Thoracic aorta (tissue), 2 donors: Measurements from ENCODE around the gene SOD1. TPM values are rescaled to one million over a fixed set of nuclear protein-coding genes. Genes with fewer than 3 reads are reported as not detected.

Experiments
- ATAC-seq: fragments of 150-250 bp; one replicate; pipeline ENCODE4 v1.8.0; 2017; ENCODE audit warnings: low read depth; ENCODE audit not compliant: insufficient number of reproducible peaks, low FRiP score
- DNase-seq: peaks from one replicate; pipeline ENCODE4 v3.0.0-alpha.2; 2020; ENCODE audit warnings: low spot score
- H3K27ac ChIP-seq, 2 donors: fragments of 200-600 bp; sonication (generic); 1 replicate in 1 of 2; 2 replicates in 1 of 2; pipeline ENCODE4 v1.5.1; 2016; ENCODE audit warnings: mild to moderate bottlenecking in 2 of 2, moderate library complexity in 2 of 2
- H3K27me3 ChIP-seq: fragments of 200-600 bp; sonication (generic); replicated peaks from 2 replicates; pipeline ENCODE4 v1.6.0; 2016; ENCODE audit warnings: mild to moderate bottlenecking; ENCODE audit not compliant: insufficient read depth
- H3K36me3 ChIP-seq: fragments of 200-600 bp; sonication (generic); one replicate; pipeline ENCODE4 v1.5.1; 2016
- H3K4me1 ChIP-seq, 2 donors: fragments of 200-600 bp; sonication (generic); 1 replicate in 1 of 2; 2 replicates in 1 of 2; pipeline versions ENCODE4 v1.5.1 to v1.6.0; 2016; ENCODE audit warnings: low read depth in 2 of 2, mild to moderate bottlenecking in 1 of 2; ENCODE audit not compliant: control insufficient read depth in 1 of 2
- H3K4me3 ChIP-seq: fragments of 200-600 bp; sonication (generic); 2 replicates; pipeline ENCODE4 v1.5.1; 2016; ENCODE audit warnings: mild to moderate bottlenecking
- H3K9me3 ChIP-seq: fragments of 200-600 bp; sonication (generic); 2 replicates; pipeline ENCODE4 v1.5.1; 2016
- total RNA-seq, 2 donors: library from RNA; depleted of rRNA; stranded (reverse); fragments of >200 nt; gene quantifications; one replicate each; pipeline versions ENCODE4 v1.1.0 to v1.2.3, GENCODE V29; 2016
- TF ChIP-seq, protein P1 (sequence below): fragments of 200-600 bp; sonication (generic); IDR thresholded peaks from one replicate; pipeline ENCODE4 v1.5.1; 2019; ENCODE audit warnings: antibody characterized with exemption

SOD1 gene
- total RNA-seq, 2 donors from 2014 or later = 111 to 215 TPM

DNA sequence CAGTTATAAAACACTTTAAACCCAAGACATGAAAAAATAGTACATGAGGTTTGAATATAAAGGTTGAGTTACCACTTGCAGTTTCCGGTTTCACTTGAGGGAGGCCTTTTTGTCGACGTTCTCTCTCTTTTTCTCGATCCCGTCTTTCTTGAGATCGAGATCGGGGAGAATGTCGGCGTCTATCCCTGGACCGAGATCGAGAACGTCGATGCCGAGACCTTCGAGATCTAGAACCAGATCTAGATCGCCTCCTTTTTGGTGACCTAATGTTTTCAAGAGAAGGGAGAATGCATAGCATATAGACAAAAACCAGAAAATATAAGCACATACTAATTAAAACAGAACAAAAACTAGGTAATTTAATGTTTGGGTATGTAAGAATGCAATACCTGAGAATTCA is 33.7 kb downstream of the SOD1 start:
- TF ChIP-seq, protein P1, sequence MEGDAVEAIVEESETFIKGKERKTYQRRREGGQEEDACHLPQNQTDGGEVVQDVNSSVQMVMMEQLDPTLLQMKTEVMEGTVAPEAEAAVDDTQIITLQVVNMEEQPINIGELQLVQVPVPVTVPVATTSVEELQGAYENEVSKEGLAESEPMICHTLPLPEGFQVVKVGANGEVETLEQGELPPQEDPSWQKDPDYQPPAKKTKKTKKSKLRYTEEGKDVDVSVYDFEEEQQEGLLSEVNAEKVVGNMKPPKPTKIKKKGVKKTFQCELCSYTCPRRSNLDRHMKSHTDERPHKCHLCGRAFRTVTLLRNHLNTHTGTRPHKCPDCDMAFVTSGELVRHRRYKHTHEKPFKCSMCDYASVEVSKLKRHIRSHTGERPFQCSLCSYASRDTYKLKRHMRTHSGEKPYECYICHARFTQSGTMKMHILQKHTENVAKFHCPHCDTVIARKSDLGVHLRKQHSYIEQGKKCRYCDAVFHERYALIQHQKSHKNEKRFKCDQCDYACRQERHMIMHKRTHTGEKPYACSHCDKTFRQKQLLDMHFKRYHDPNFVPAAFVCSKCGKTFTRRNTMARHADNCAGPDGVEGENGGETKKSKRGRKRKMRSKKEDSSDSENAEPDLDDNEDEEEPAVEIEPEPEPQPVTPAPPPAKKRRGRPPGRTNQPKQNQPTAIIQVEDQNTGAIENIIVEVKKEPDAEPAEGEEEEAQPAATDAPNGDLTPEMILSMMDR = no peak
- H3K27ac ChIP-seq = no peak overlapping the region
- H3K9me3 ChIP-seq = no peaks in the 10 kb centered on the region
- peaks cover 42% of the 10 kb centered on the region for H3K36me3 ChIP-seq
- ATAC-seq = no peak
- no peak for DNase-seq
- H3K4me3 ChIP-seq = no peak overlapping the region
- H3K4me1 ChIP-seq = no peaks in the 10 kb centered on the region
- no peaks in the 10 kb centered on the region for H3K27me3 ChIP-seq

DNA sequence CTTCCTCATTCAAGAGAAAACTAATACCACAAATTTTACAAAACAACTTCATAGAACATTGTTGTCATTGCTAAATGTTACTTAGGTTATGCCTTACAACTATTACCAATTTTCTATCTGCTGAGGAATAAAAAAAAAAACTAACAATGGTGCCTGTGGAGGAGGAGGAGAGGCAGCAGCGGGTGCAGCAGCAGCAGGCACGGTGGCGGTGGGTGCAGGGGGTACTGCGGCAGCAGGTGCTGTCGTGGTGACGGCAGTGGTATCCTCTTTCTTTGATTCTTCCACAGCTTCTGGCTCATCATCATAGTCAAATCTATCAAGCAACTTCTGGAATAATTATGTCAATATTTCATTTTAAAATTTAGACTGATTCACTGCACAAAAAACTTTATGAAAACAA is 36.9 kb downstream of the SOD1 start:
- TF ChIP-seq, protein P1 = no peak
- no peaks in the 10 kb centered on the region for H3K27me3 ChIP-seq
- H3K9me3 ChIP-seq = no peaks in the 10 kb centered on the region
- ATAC-seq = no peak
- peaks cover 39% of the 10 kb centered on the region for H3K36me3 ChIP-seq
- DNase-seq = no peak
- no peak overlapping the region for H3K4me3 ChIP-seq
- no peak overlapping the region for H3K27ac ChIP-seq
- no peaks in the 10 kb centered on the region for H3K4me1 ChIP-seq

DNA sequence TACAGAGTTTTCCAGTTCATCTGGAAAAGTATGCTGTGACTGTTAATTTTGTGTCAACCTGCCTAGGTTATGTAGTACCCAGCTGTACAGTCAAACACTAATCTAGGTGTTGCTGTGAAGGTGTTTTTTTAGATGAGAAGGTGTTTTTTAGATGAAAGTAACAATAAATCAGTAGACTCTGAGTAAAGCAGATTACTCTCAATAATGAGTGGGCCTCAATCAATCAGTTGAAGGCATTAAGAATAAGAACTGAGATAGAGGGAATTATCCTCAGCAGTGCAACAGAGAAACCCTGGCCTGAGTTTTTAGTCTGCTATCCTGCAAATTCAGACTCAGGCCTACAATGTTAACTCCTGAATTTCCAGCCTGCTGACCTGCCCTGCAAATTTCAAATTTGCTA is 39.0 kb downstream of the SOD1 start:
- TF ChIP-seq, protein P1 = no peak
- no peak for DNase-seq
- Histone ChIP-seq H3K27me3 (no peaks in the 10 kb centered on the region), H3K4me1 (no peaks in the 10 kb centered on the region), H3K36me3 (peaks cover 32% of the 10 kb centered on the region), H3K4me3 (no peak overlapping the region), H3K27ac (no peak overlapping the region), H3K9me3 (no peaks in the 10 kb centered on the region)
- ATAC-seq = no peak

DNA sequence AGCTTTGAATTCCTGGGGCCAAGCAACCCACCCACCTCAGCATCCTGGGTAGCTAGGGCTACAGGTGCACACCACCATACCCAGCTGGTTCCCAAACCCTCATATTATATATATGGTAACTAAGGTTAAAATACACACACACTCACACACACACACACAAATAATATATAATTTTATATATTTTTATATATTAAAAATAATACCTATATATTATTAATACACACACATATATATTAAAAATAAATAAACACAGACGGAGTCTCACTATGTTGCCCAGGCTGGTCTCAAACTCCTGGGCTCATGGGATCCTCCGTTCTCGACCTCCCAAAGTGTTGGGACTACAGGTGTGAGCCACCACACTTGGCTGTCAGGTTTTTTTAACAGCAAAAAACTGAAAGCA is 40.5 kb downstream of the SOD1 start:
- TF ChIP-seq, protein P1 = no peak
- H3K9me3 ChIP-seq = no peaks in the 10 kb centered on the region
- H3K4me1 ChIP-seq = no peaks in the 10 kb centered on the region
- ATAC-seq = no peak
- no peaks in the 10 kb centered on the region for H3K27me3 ChIP-seq
- peaks cover 27% of the 10 kb centered on the region for H3K36me3 ChIP-seq
- no peak for DNase-seq
- H3K4me3 ChIP-seq = no peak overlapping the region
- H3K27ac ChIP-seq = no peak overlapping the region

DNA sequence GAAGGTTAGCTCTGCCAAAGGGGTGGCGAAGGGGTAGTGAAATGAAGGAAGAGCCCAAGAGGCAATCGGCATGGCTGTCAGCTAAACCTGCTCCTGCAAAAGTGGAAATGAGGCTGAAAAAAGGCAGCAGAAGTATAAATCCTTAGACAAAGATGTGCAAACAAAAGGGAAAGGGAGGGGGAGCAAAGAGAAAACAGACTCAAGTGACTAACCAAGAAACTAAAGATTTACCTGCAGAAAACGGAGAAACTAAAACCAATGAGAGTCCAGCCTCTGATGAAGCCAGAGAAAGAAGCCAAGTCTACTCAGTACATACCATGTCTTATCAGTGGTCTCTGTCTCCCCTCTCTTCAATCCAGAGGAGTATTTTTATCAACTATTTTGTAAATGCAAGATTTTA is 47.1 kb downstream of the SOD1 start:
- no peaks in the 10 kb centered on the region for H3K27me3 ChIP-seq
- no peak overlapping the region for H3K4me3 ChIP-seq
- peaks cover 2% of the 10 kb centered on the region for H3K36me3 ChIP-seq
- H3K4me1 ChIP-seq = peaks cover 24 to 37% of the 10 kb centered on the region in 2 donors
- TF ChIP-seq, protein P1 = no peak
- no peaks in the 10 kb centered on the region for H3K9me3 ChIP-seq
- ATAC-seq (no peak), DNase-seq (no peak)
- H3K27ac ChIP-seq = no peak overlapping the region
